HPDE6-E6E7 (cell line): ENCODE measurements around the gene C20orf144.

Source experiments
- DNase-seq: peaks from one replicate; pipeline ENCODE4 v3.0.0; 2011; ENCODE audit warnings: missing footprints; ENCODE audit errors: extremely low spot score

C20orf144 gene

DNA sequence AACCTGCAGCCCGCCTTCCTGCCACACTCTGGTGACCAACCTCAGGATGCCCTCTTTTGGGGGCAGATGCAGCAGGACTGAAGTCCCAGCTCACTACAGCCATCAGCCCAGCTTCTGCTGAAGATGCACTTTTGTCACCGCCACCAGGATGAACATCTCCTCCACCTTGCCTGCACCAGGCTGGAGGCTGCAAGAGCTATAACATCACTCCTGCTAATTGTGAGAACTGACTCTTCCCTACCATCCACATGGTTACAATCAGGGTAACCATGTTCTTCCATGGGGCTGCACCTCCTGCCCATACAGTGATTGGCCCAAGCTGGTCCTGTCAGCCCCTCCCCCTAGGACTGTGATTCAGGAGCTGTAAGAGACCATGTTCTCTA, 2.6 kb downstream of the C20orf144 start:
- DNase-seq = no peak

DNA sequence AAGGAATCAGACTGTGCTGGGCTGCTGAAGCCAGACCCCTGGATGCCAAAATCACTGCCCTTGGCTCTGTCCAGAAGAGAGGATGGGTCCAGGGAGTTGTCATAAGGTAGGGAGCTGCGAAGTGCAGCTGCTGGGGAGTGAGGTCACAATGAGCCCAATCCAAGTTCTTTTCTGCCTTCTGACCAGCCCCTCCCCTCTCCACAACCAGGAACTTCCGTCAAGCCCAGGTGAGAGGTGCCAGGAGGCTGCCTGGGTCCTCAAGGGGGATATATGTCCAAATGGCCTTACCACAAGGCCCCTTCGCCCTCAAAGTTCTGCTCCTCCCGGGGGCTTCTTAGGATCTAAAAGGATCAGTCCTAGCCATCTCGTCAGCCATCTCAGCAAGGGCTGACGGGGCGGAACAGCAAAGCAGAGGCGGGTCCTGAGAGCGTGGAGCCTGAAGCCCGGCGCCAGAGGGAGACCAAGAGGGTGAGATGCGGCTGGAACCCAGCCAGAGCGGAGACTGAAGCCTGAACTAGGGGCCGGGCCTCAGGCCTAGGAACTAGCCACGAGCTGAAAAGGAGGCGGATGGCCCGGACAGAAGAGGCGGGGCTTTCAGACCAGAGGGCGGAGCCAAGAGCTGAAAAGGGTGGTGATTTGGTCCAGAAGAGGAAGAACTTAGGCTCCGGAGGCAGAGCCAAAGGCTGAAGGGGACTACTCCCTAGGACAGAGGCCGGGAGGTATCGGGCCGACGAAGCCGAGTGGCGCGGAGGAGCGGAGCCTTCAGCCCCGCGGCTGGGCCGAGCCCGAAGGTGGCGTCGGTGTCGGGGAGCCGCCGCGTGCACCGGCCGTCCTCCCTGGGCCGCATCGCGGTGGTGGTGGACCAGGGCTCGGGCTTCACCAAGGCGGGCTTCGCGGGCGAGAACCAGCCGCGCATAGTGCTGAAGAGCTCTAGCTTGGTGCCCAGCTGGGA, 4.4 kb downstream of the C20orf144 start, which contains the start of gene ACTL10:
Gene ACTL10, plus strand, starts transcription at position 651 of the 952 bp plus-strand sequence. CDS start 555 bp downstream, outside the sequence.
- DNase-seq = peak; percentile 99

DNA sequence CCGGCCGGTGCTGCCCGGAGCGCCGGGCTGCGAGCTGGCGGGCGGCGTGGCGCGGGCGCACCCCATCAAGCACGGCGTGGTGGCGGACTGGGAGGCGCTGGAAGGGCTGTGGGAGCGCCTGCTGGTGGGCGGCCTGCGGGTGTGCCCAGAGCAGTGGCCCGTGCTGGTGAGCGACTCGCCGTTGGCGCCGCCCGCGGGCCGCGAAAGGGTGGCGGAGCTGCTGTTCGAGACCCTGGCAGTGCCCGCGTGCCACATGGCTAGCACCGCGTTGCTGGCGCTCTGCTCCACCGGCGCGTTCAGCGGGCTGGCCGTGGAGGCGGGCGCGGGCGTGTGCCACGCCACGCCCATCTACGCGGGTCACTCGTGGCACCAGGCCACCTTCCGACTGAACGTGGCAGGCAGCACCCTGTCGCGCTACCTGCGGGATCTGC, 5.1 kb downstream of the C20orf144 start:
- DNase-seq = no peak

- peak; percentile 96 for DNase-seq
Observed at GRCh38 chr20:33667676-33668465, 5.7 kb downstream of the C20orf144 start.

DNA sequence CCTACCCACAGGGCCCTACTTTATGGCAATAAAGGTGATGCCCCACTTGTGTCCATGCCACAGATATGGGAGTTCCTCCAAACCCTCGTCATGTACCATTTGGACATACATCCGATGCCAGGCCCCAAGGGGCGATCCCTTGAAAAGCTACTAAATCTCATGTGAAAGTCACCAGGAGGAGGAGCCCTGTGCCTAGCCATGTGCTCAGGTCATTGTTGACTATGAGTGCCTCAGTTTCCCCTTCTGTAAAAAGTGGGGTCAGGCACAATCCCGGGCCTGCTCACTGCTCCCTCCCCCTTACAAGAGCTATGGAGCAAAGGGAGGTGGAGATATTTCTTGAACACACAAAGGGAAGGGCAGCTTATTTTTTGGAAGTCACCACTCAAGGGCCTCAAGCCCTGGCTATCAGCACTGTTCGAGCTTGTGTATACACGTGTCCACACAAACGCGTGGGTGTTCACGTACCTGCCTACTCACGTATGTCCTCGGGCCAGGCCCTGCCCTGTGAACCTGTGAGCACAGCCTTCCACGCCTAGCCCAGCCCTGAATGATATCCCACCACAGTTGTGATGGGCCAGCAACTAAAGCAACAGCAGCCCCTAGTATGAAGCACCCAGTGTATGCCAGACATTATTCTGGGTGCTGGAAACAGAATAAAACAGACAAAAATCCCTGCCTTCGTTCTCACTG, 6.5 kb downstream of the C20orf144 start:
- DNase-seq = no peak

DNA sequence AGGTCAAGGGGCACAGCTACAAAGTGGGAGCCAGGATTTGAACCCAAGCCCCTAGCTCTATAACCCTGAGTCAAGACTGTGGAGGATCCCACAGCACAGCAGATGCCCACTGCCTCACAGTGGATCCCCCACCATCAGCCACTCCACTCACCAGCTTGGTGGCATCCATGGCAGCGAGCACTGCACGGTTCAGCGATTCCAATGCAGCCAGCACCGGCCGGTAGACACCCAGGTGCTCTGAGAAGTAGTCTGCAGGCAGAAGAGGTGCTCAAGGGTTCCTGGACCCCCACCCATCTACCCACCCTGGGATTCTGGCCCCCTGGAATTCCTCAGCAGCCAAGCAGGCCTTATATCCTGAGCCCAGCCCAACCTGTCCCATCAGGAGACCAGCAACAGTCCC, 7.1 kb downstream of the C20orf144 start:
- DNase-seq = no peak

DNA sequence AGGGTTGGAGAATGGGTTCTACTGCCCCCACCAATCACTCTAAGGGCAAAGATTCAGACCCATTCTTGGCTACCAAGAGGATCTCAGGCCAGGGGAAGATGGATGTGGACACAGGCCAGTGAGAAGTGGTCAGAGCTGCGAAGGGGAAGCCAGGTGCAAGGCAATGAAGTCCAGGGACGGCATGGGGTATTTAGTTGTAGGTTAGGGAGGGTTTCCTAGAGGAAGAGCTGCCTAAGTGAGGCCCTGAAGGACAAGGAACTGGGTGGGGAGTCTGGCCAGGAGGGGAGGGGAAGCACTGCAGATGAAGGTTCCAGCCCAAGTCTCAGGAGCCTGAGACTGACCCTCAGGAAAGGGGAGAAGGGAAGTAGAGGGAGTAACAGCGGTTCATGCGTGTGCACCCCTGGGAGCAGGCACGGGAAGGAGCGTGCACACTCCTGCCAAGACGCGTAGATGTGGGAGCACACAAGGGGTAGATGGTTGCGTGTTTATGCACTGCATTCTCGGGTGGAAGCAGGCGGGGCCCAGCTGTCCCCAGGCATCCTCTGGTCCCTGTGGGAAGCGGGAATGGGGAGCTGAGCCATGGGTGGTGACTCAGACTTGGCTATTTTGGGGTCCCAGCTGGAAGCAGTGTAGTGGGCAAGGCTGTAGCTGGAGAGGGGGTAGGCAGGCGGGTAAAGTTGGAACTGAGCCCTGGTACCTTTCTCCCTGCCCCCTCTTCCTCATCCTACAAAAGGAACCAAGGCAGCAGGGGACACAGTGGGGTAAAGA, 7.9 kb downstream of the C20orf144 start:
- DNase-seq = no peak

DNA sequence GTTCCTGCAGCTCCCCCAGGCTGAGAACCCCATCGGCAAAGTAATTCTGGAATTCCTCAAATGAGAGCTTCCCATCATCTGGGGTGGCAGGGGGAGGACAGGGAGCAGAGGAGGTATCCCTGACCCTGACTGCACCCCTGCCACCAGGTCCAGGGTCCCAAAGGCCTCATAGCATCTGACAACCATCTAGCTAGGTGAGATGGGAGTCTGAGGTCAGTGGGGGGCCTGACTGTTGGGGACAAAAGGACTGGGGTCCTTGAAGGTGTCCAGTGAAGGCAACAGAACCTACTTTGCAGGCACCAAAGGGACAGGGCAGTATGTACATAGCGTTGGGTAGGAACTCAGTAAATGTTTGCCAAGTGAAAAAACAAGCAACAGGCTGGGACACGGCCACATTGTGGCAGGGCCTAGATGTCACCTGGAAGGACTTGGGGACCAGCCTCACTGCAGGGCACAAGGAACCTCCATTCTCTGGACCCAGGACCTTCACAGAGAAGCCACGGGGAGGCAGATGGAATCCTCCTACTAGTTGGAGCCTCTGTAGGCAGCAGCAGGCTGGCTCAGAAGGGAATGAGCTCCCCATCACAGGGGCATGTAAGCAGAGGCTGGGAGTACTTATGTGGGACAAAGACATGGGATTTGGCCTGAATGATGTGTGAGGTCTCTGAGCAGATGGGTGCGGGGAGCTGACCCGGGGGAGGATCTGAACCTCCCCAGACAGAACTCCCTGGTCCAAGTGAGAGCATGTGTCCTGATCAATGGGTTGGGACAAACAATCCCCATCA, 8.8 kb downstream of the C20orf144 start:
- no peak for DNase-seq

- no peak for DNase-seq
Observed at GRCh38 chr20:33671573-33672288, 9.6 kb downstream of the C20orf144 start.

DNA sequence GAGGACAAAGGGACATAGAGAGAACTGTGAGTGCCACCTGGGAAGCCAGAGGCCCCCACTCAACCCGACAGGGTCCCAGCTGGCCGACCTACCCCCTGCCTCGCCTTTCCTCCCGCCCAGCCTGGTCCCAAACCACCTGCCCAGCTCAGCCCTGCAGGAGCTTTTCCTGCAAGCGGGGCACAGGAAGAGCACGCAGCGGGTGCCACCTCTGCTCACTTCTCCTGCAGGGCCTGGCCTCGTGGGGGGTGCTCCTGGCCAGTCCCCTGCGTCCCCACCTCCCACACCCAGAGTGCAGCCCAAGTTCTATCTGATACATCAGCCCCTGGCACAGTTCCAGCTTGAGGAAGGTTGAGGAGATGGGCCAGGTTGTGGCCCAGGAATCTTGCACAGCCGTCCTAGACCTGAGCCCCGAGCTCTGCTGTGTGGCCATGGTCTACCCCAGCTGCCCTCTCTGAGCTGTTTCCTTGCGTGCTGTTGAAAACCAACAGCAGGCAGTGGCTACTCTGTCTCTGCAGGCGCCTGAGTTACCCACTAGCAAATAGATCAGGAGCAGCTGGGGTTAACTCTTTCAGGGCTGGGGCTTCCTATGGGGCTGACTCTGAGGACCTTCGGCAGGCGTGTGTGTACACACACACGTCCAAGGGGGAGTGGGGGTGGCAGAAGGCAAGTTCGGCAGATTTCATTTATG, 10.4 kb downstream of the C20orf144 start:
- DNase-seq = no peak

- no peak for DNase-seq
Observed at GRCh38 chr20:33673114-33673409, 10.9 kb downstream of the C20orf144 start.

DNA sequence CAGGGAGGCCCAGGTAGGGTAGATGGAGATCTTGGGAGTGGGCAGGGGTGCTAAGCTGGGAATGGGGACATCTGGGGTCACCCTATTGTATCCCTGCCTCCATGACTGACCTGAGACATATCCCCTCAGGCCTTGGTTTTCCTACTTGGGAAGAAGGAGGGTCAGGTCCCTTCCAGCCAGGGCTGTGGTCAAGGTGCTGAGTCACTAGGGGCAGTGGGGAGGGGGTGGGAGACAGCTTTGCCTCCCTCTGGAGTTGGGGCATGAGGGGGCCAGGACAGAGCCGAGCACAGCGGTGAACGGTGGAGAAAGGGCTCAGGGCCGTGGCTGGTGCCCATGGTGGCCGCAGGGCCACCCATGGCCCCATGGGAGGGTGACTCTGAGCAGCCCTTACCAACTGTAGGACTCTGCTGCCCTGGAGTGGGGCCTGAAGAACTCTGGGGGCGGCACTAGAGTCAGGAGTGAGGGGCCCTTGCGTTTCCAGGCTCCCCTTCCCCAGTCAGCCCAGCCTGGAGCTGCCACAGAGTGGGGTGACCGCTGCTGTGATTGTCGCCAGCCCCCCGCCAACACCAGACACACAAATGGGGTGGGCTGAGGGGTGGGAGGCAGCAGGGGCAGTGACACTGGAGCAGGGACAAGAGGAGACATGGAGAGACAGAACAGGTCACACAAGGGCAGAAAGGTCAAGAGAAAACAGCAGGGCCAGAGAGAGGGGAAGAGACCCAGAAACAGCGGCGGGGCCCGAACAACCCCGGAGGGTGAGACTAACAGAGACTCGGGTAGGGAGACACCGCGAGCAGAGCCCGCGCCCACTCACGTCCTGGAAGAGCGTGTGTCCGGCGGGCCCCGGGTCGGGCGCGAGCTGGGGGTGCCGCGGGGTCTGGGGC, 11.5 kb downstream of the C20orf144 start:
- DNase-seq = no peak

DNA sequence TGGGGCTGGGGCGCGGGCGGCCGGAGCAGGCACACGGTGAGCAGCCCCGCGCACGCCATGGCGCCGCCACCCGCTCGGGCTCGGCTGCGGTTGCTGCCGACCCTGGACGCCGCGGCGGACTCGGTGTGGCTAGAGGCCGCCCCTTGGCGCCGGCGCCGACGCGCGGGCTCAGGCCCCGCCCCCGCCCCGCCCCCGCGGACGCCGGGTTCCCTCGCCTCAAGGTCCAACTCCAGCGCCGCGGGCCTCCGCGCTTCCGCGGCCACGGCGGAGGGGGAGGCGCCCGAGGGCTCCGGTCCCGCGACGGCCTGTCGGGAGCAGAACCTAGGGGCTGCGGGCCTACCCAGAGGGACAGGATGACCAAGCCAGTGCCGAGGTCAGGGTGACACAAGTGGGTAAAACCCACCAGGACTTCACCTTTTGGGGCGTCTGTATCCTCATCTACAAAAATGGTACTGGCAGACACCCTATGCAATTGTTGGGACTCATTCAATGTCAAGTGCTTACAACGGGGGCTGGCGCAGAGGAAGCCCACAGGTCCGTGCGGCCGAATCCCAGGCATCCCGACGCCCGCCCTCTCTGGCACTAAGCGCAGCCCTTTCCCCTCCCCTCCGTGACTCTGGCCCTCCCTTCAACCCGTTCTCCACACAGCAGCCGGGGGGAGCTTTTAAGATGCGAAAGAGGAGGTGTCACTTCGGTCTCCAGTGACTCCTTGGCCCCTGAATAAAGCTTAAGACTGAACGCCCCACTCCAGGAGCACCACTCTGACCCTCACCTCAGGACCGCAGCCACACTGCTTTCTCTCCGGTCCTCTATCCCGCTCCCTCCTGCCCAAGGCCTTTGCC, 12.4 kb downstream of the C20orf144 start, which contains the start of gene NECAB3:
Gene NECAB3, minus strand, starts transcription at position 135 of the 842 bp plus-strand sequence. Its CDS starts 76 bp downstream, at position 59.
- peak; percentile 93 for DNase-seq

- no peak for DNase-seq
Observed at GRCh38 chr20:33675136-33675959, 13.2 kb downstream of the C20orf144 start.

GRCh38 chr20:33676121-33676520, 14.0 kb downstream of the C20orf144 start:
- DNase-seq = no peak
